SH-SY5Y (cell line): Measurements from ENCODE around the gene APLF.

Experiments used
- GATA2 ChIP-seq: IDR thresholded peaks from 2 replicates; pipeline ENCODE4 v1.6.1; 2011; ENCODE audit warnings: mild to moderate bottlenecking, low read depth, low read length
- GATA3 ChIP-seq: IDR thresholded peaks from 2 replicates; pipeline ENCODE4 v1.6.1; 2011; ENCODE audit warnings: low read depth, mild to moderate bottlenecking, low read length, moderate library complexity

The APLF gene

GRCh38 chr2:68431316-68431972 lies 35.9 kb upstream of the APLF start:
- no peak for TF ChIP-seq GATA2
- TF ChIP-seq GATA3 = no peak

GRCh38 chr2:68432696-68433658 lies 34.4 kb upstream of the APLF start:
- TF ChIP-seq GATA3 = no peak
- no peak for TF ChIP-seq GATA2

DNA sequence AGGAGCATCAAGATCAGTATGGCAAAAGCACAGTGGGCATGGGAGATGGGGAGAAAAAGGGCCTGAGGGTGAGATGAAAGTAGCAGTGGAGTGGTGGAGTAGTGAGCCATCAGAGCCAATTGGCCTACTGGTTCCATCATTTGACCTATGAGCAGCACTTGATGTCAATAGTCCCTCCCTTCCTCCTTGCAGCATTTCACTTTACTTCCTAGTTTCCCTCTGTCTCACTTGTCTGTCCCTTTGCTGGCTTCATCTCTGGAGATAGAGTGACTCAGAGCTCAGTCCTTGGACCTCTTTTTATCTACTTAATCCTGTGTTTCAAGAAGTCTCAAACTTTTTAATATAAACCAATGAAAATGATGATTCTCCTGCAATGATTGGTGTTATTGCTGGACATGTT lies 32.4 kb upstream of the APLF start:
- TF ChIP-seq GATA3 (no peak), GATA2 (no peak)

DNA sequence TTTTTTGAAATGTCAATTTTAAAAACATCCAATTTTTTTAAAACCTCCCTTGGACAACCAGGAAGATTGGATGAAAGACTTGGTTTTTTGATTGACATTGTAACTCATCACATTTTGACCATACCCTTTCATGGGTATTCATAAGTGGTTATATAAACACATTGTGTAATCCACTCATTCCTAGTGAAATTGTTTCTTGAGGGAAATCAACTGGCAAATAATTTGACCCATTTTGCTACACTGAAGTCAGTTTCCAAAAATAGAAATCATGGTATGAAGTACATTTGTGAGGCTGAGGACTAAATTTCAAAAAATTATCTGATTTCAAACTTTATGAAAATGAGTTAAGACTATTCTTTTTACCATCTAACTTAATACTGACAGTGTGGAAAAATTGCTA lies 31.8 kb upstream of the APLF start:
- no peak for TF ChIP-seq GATA2
- TF ChIP-seq GATA3 = no peak

DNA sequence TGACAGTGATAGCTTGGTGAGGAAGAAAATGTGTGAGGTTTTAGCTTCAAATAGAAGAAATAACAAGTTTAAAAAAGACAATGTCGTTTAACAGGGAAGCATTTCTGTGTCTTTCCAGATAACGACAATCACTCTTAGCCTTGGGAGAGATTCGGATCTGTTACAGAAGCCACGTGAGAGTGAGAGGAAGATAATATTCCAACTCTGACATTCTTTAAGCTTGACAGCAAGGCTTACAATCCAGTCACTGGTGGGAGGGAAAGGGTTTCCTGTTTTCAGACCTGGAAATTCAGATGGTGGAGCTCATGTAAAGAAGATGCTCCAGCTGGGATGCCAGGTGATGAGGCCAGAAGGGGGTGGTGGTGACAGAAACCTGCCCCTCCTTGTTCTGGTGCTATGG lies 31.1 kb upstream of the APLF start:
- TF ChIP-seq GATA3 (no peak), GATA2 (no peak)

DNA sequence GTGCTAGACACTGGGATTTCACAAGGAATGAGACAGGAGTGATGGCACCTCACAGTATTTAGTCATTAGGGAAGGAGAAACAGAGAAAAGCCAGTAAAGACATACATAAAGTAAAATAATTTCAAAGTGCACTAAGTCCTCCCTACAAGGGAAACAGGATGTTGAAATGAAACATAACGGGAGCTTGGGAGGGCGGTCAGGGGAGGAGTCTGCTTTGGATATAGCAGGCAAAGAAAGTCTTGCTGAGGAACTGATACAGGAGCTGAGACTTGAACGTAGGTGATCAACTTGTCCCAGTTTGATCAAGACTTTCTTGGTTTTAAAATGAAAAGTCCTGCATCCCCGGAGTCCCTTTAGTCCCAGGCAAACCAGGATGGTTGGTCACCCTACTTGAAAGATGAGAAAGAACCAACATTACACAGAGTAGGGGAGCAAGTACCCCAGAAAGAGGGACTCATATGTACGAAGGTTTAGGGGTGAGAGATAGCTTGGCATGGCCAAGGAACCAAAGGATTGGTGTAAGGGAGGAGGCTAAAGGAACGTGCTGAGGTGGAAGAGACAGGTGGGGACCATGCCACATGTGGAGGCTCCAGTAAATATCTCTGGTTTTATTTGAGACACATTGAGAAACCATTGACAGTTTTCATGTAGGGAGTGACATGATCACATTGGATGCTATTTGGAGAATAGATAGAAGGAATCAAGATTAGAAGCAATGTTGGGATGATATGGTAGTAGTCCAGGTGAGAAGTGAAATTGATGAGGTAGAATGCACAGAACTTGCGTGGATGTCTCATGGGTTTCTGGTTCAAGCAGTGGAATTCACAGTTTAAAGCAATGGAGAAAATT lies 28.7 kb upstream of the APLF start:
- TF ChIP-seq GATA3 = no peak
- no peak for TF ChIP-seq GATA2

- peak; percentile 24; the same call in 1 of the 2 replicates for TF ChIP-seq GATA2
- no peak for TF ChIP-seq GATA3
These were observed 26.0 kb upstream of the APLF start for GRCh38 chr2:68441179-68441993.

DNA sequence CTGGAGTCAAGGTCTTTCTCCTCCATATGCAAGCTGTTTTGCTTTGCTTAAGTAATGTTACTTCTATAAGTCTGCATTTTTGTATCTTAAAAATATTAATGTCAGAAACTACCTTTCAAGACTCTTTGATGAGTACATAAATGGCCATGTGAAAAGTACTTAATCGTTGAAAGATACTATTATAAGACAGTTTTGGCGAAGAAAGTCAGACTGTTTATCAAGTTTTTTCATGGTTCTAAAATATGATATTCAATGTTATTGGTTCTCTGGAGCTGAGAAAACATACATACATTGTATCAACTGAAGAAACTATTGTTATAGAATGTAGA lies 25.4 kb upstream of the APLF start:
- TF ChIP-seq GATA3 = no peak
- TF ChIP-seq GATA2 = no peak

GRCh38 chr2:68447118-68447517 lies 20.3 kb upstream of the APLF start:
- TF ChIP-seq GATA3 (no peak), GATA2 (no peak)

GRCh38 chr2:68448671-68449653 lies 18.4 kb upstream of the APLF start:
- no peak for TF ChIP-seq GATA3

- TF ChIP-seq GATA3 = no peak
These were observed 15.1 kb upstream of the APLF start for GRCh38 chr2:68452158-68452900.
